HepG2 (cell line): Measurements from ENCODE around the gene ACSS1. TPM values are rescaled to one million over a fixed set of nuclear protein-coding genes. Genes with fewer than 3 reads are reported as not detected.

Experiments used
- CAMTA2 ChIP-seq: sonication (generic); formaldehyde crosslinking; IDR thresholded peaks from 2 replicates; pipeline ENCODE4 v1.4.0; 2020; ENCODE audit warnings: mild to moderate bottlenecking, missing genetic modification reagents, borderline replicate concordance
- CENPT ChIP-seq: sonication (generic); formaldehyde crosslinking; IDR thresholded peaks from 2 replicates; pipeline ENCODE4 v1.8.0; 2022; ENCODE audit warnings: low read depth, mild to moderate bottlenecking, moderate library complexity, missing genetic modification reagents
- CHCHD3 ChIP-seq: sonication (generic); formaldehyde crosslinking; IDR thresholded peaks from 2 replicates; pipeline ENCODE4 v1.8.0; 2022; ENCODE audit warnings: mild to moderate bottlenecking, missing genetic modification reagents, moderate library complexity
- FOSL1 ChIP-seq: sonication (generic); formaldehyde crosslinking; IDR thresholded peaks from 2 replicates; pipeline ENCODE4 v1.9.0; 2021; ENCODE audit warnings: missing genetic modification reagents, borderline replicate concordance
- HIVEP1 ChIP-seq: sonication (generic); formaldehyde crosslinking; IDR thresholded peaks from 2 replicates; pipeline ENCODE4 v1.4.0; 2020; ENCODE audit warnings: mild to moderate bottlenecking, missing genetic modification reagents
- KDM4B ChIP-seq: sonication (generic); formaldehyde crosslinking; IDR thresholded peaks from 2 replicates; pipeline ENCODE4 v1.4.0; 2020; ENCODE audit warnings: missing genetic modification reagents
- MEIS2 ChIP-seq: sonication (generic); formaldehyde crosslinking; IDR thresholded peaks from 2 replicates; pipeline ENCODE4 v1.9.0; 2021; ENCODE audit warnings: mild to moderate bottlenecking, missing genetic modification reagents
- PHF21A ChIP-seq: sonication (generic); formaldehyde crosslinking; IDR thresholded peaks from 2 replicates; pipeline ENCODE4 v1.5.0; 2020; ENCODE audit warnings: mild to moderate bottlenecking, missing genetic modification reagents
- POLR2A ChIP-seq, 2 experiments: IDR thresholded peaks; 2 replicates each; pipeline ENCODE4 v1.6.1; 2011; ENCODE audit warnings: low read depth in 2 of 2, low read length in 2 of 2, mild to moderate bottlenecking in 1 of 2, moderate library complexity in 1 of 2; ENCODE audit not compliant: insufficient read depth in 1 of 2
- RORA ChIP-seq: sonication (generic); formaldehyde crosslinking; IDR thresholded peaks from 2 replicates; pipeline ENCODE4 v1.5.0; 2020; ENCODE audit warnings: mild to moderate bottlenecking, missing genetic modification reagents, moderate library complexity
- SALL2 ChIP-seq: sonication (generic); formaldehyde crosslinking; IDR thresholded peaks from 2 replicates; pipeline ENCODE4 v1.8.1; 2023; ENCODE audit warnings: mild to moderate bottlenecking, missing genetic modification reagents, inconsistent platforms
- SETDB1 ChIP-seq: sonication (generic); formaldehyde crosslinking; IDR thresholded peaks from 2 replicates; pipeline ENCODE4 v1.5.1; 2020; ENCODE audit warnings: missing genetic modification reagents, mild to moderate bottlenecking, borderline replicate concordance
- SMAD1 ChIP-seq: sonication (generic); formaldehyde crosslinking; IDR thresholded peaks from 2 replicates; pipeline ENCODE4 v1.4.0; 2020; ENCODE audit warnings: missing genetic modification reagents, low read depth, mild to moderate bottlenecking, borderline replicate concordance
- SOX13 ChIP-seq, 3 experiments: fragments of 450-650 bp in 1 of 3; sonication (generic) in 1 of 3; formaldehyde crosslinking in 1 of 3; IDR thresholded peaks in 2 of 3; conservative IDR thresholded peaks in 1 of 3; 2 replicates each; pipeline versions ENCODE4 v1.5.0 to v1.6.1; 2016 to 2020; ENCODE audit warnings: antibody characterized with exemption in 1 of 3, mild to moderate bottlenecking in 1 of 3, missing compliant biosample characterization in 1 of 3, missing genetic modification reagents in 1 of 3, moderate library complexity in 1 of 3
- SUZ12 ChIP-seq: fragments of 150-350 bp; IDR thresholded peaks from 2 replicates; pipeline ENCODE4 v1.6.1; 2014; ENCODE audit warnings: low read depth, low read length
- TCF7 ChIP-seq: sonication (generic); IDR thresholded peaks from 2 replicates; pipeline ENCODE4 v1.6.1; 2016; ENCODE audit warnings: antibody characterized with exemption, low read depth
- THAP9 ChIP-seq: sonication (generic); formaldehyde crosslinking; IDR thresholded peaks from 2 replicates; pipeline ENCODE4; 2020; ENCODE audit warnings: missing genetic modification reagents, mild to moderate bottlenecking, borderline replicate concordance
- UBTF ChIP-seq: sonication (generic); formaldehyde crosslinking; IDR thresholded peaks from 2 replicates; pipeline ENCODE4 v1.4.0; 2020; ENCODE audit warnings: mild to moderate bottlenecking, missing genetic modification reagents
- ZBTB34 ChIP-seq: sonication (generic); formaldehyde crosslinking; IDR thresholded peaks from 2 replicates; pipeline ENCODE4 v1.8.0; 2022; ENCODE audit warnings: mild to moderate bottlenecking, missing genetic modification reagents
- ZFP37 ChIP-seq: sonication (generic); formaldehyde crosslinking; IDR thresholded peaks from 2 replicates; pipeline ENCODE4 v1.4.0; 2020; ENCODE audit warnings: missing genetic modification reagents, borderline replicate concordance
- ZFP90 ChIP-seq: sonication (generic); formaldehyde crosslinking; IDR thresholded peaks from 2 replicates; pipeline ENCODE4 v1.8.0; 2022; ENCODE audit warnings: missing genetic modification reagents, mild to moderate bottlenecking, inconsistent platforms, borderline replicate concordance
- ZNF292 ChIP-seq: sonication (generic); formaldehyde crosslinking; IDR thresholded peaks from 2 replicates; pipeline ENCODE4 v1.8.1; 2022; ENCODE audit warnings: mild to moderate bottlenecking, low read depth, missing genetic modification reagents, borderline replicate concordance
- polyA plus RNA-seq, 8 experiments: library from polyadenylated mRNA; depleted of rRNA in 3 of 8; stranded (reverse) in 7 of 8; unstranded in 1 of 8; fragments of >200 nt; fragmentation: Illumina TruSeq in 4 of 8; extraction: Trizol in 4 of 8; gene quantifications; 2 replicates each; pipeline versions ENCODE4 v1.2.1 to v1.2.3, GENCODE V29; 2011 to 2016; ENCODE audit warnings: low read depth in 4 of 8, missing spikeins in 1 of 8, mixed read lengths in 1 of 8; ENCODE audit not compliant: insufficient read depth in 1 of 8
- total RNA-seq, 5 experiments: library from RNA; depleted of rRNA; stranded (reverse); fragments of >200 nt; fragmentation: Illumina TruSeq; extraction: Trizol; gene quantifications; 2 replicates each; pipeline ENCODE4 v1.2.3, GENCODE V29; 2016; ENCODE audit warnings: low read depth in 1 of 5

Gene ACSS1
- total and polyA plus RNA-seq, 2 of the 13 experiments (the other 11 are each of a cell fraction or from before 2014, with no cell fraction given), result 15.2 to 41.6 TPM

- TF ChIP-seq UBTF (CRISPR knock-in tag) (0 out of 2 replicates have a peak, but pooled peaks have one; percentile 10), CAMTA2 (0 out of 2 replicates have a peak, but pooled peaks have one; percentile 33), RORA (0 out of 2 replicates have a peak, but pooled peaks have one; percentile 10), THAP9 (CRISPR knock-in tag) (0 out of 2 replicates have a peak, but pooled peaks have one; percentile 33), SUZ12 (no peak), KDM4B (0 out of 2 replicates have a peak, but pooled peaks have one; percentile 29), PHF21A (CRISPR knock-in tag) (0 out of 2 replicates have a peak, but pooled peaks have one; percentile 19), ZBTB34 (CRISPR knock-in tag) (0 out of 2 replicates have a peak, but pooled peaks have one; percentile 51), HIVEP1 (CRISPR knock-in tag) (0 out of 2 replicates have a peak, but pooled peaks have one; percentile 44), ZNF292 (peak; percentile 54; the same call in 1 of the 2 replicates), SALL2 (CRISPR knock-in tag) (0 out of 2 replicates have a peak, but pooled peaks have one; percentile 41), CHCHD3 (CRISPR knock-in tag) (no peak), POLR2A (IDR thresholded peaks at IDR 0.05; ENCODE audit: insufficient read depth in 1 of 2, low read depth in 2 of 2, low read length in 2 of 2) (no peak), ZFP37 (CRISPR knock-in tag) (0 out of 2 replicates have a peak, but pooled peaks have one; percentile 37), FOSL1 (CRISPR knock-in tag) (peak; percentile 1; the same call in 1 of the 2 replicates), ZFP90 (CRISPR knock-in tag) (0 out of 2 replicates have a peak, but pooled peaks have one; percentile 50), MEIS2 (CRISPR knock-in tag) (0 out of 2 replicates have a peak, but pooled peaks have one; percentile 30), CENPT (no peak), SMAD1 (CRISPR knock-in tag) (no peak; the same call in 1 of the 2 replicates), SOX13 (IDR thresholded peaks at IDR 0.05) (no peak), SOX13 (CRISPR knock-in tag; conservative IDR thresholded peaks at IDR 0.05 in 1 of 2, IDR thresholded peaks at IDR 0.05 in 1 of 2) (peak in 1 of 2 experiments; percentile 30; a peak in 1 of 4 replicates), TCF7 (peak; percentile 13; the same call in 1 of the 2 replicates), SETDB1 (CRISPR knock-in tag) (no peak)
Observed at GRCh38 chr20:25065072-25065624, 7.2 kb upstream of the ACSS1 start (continued).
